GM12878 (cell line): Measurements from ENCODE around the gene LRRFIP2.

Source experiments
- IRF3 ChIP-seq: fragments of 450-650 bp; IDR thresholded peaks from 2 replicates; pipeline ENCODE4 v1.6.1; 2014; ENCODE audit warnings: mild to moderate bottlenecking
- NRF1 ChIP-seq: conservative IDR thresholded peaks from 2 replicates; pipeline ENCODE4 v1.6.1; 2011; ENCODE audit warnings: mild to moderate bottlenecking, low read depth, low read length, improper control_type of control experiment
- PAX5 ChIP-seq: IDR thresholded peaks from 2 replicates; pipeline ENCODE4 v1.6.1; 2011; ENCODE audit warnings: low read depth, low read length, borderline replicate concordance
- POLR2AphosphoS5 ChIP-seq: IDR thresholded peaks from 2 replicates; pipeline ENCODE4 v1.6.1; 2011; ENCODE audit warnings: mild to moderate bottlenecking, low read length, inconsistent platforms
- SP1 ChIP-seq: IDR thresholded peaks from one replicate; pipeline ENCODE4 v1.6.1; 2011; ENCODE audit warnings: low read depth, low read length
- ZNF207 ChIP-seq: fragments of 450-650 bp; IDR thresholded peaks from 2 replicates; pipeline ENCODE4 v1.6.1; 2014; ENCODE audit warnings: antibody characterized with exemption, mild to moderate bottlenecking, borderline replicate concordance

- no peak for TF ChIP-seq ZNF207
- no peak for TF ChIP-seq PAX5
- TF ChIP-seq SP1, result no peak
- TF ChIP-seq NRF1, result no peak
- TF ChIP-seq POLR2AphosphoS5, result no peak
- no peak for TF ChIP-seq IRF3
Measured at GRCh38 chr3:37216597-37217097, 42.3 kb upstream of the LRRFIP2 start.
